HG03457 (cell line): ENCODE measurements around the gene ARNT2.

Source experiments
- ATAC-seq: cut with Tn5 transposase; IDR thresholded peaks from one replicate; pipeline ENCODE4 v1.9.1; 2021; ENCODE audit warnings: moderate number of reproducible peaks; ENCODE audit not compliant: unreplicated experiment

The ARNT2 gene

GRCh38 chr15:80487839-80488390 is 83.7 kb downstream of the ARNT2 start:
- ATAC-seq: no peak

GRCh38 chr15:80489030-80489594 is 84.9 kb downstream of the ARNT2 start:
- ATAC-seq: no peak

- no peak for ATAC-seq
Measured at GRCh38 chr15:80490431-80490990, 86.3 kb downstream of the ARNT2 start.

- ATAC-seq: no peak
Measured at GRCh38 chr15:80491163-80491847, 87.1 kb downstream of the ARNT2 start.

GRCh38 chr15:80492409-80492808 is 88.2 kb downstream of the ARNT2 start:
- ATAC-seq: no peak

- ATAC-seq: no peak
Measured at GRCh38 chr15:80492874-80493273, 88.7 kb downstream of the ARNT2 start.

GRCh38 chr15:80494351-80494751 is 90.2 kb downstream of the ARNT2 start:
- ATAC-seq: no peak

- no peak for ATAC-seq
Measured at GRCh38 chr15:80494756-80495155, 90.6 kb downstream of the ARNT2 start.

- ATAC-seq: no peak
Measured at GRCh38 chr15:80495401-80495942, 91.3 kb downstream of the ARNT2 start.

GRCh38 chr15:80496096-80496495 is 91.9 kb downstream of the ARNT2 start:
- ATAC-seq: no peak

- no peak for ATAC-seq
Measured at GRCh38 chr15:80497221-80497620, 93.0 kb downstream of the ARNT2 start.

- ATAC-seq: no peak
Measured at GRCh38 chr15:80498652-80499051, 94.5 kb downstream of the ARNT2 start.

- no peak for ATAC-seq
Measured at GRCh38 chr15:80500021-80500420, 95.8 kb downstream of the ARNT2 start.

GRCh38 chr15:80501476-80501875 is 97.3 kb downstream of the ARNT2 start:
- no peak for ATAC-seq

- no peak for ATAC-seq
Measured at GRCh38 chr15:80502782-80503181, 98.6 kb downstream of the ARNT2 start.

- ATAC-seq: no peak
Measured at GRCh38 chr15:80503319-80503952, 99.3 kb downstream of the ARNT2 start.

- ATAC-seq: no peak
Measured at GRCh38 chr15:80504931-80505330, 100.7 kb downstream of the ARNT2 start.

GRCh38 chr15:80506286-80506893 is 102.2 kb downstream of the ARNT2 start:
- no peak for ATAC-seq

- no peak for ATAC-seq
Measured at GRCh38 chr15:80507131-80507530, 102.9 kb downstream of the ARNT2 start.

GRCh38 chr15:80507638-80508316 is 103.6 kb downstream of the ARNT2 start:
- ATAC-seq: no peak

- no peak for ATAC-seq
Measured at GRCh38 chr15:80508783-80509182, 104.6 kb downstream of the ARNT2 start.
